Neural progenitor cell (in vitro differentiated cells): ENCODE measurements around the gene EIF3B.

ENCODE experiments used
- CTCF ChIP-seq: fragments of 200-600 bp; sonication (generic); IDR thresholded peaks from 2 replicates; pipeline ENCODE4 v1.5.1; 2017; ENCODE audit warnings: antibody characterized with exemption, mild to moderate bottlenecking
- EZH2 ChIP-seq: fragments of 200-600 bp; sonication (generic); IDR thresholded peaks from 2 replicates; pipeline ENCODE4 v1.6.1; 2017; ENCODE audit warnings: antibody characterized with exemption, mild to moderate bottlenecking, moderate library complexity
- EZH2phosphoT487 ChIP-seq: fragments of 200-600 bp; sonication (generic); IDR thresholded peaks from 2 replicates; pipeline ENCODE4 v1.6.1; 2017; ENCODE audit warnings: antibody characterized with exemption

DNA sequence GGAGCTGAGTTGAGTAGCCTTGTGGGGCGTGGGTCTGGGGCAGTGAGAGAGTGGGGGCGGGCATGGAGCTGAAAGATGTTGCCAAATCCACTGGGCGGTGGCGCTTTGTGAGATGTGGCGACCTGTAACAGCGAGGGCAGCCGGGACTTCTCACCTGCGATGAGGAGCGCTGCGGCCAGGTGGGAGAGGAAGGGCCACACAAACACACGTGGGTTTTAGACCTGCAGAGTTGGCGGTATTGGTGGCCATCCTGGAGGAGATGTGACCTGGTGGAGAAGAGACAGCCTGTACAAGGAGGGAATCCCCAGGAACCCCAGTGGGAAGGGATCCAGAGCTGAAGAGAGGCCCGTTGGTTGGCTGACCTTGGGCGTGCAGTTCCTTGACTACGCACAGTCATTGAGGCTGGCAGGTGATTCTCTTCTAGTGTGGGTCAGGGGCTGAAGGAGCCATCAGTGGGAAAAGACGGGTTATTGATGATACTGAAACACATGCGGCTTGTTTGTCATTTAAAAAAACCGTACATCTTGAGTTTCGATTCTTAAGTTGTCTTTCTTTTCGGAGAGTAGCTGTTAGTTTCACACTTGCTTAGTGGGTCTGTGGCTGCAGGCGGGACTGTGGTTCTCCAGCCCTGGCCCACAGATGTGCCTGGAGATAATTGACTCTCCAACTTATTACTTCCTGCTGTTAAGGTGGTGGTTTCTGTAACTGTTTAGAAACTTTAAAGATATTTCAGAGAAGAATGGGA lies 51.1 kb downstream of the EIF3B start:
- TF ChIP-seq CTCF (no peak), EZH2 (no peak), EZH2phosphoT487 (no peak)
